GM19468 (cell line): ENCODE measurements around the gene MAGI1.
"Not testable (repeated sequence)": the region's sequence is repeated elsewhere in the genome, so short reads cannot be mapped to it uniquely, and the experiment has no call there.

ENCODE experiments used
- ATAC-seq: cut with Tn5 transposase; IDR thresholded peaks from one replicate; pipeline ENCODE4 v1.9.1; 2021; ENCODE audit warnings: mild to moderate bottlenecking, moderate library complexity, moderate number of reproducible peaks; ENCODE audit not compliant: unreplicated experiment; ENCODE audit errors: extremely low read depth

The MAGI1 gene

DNA sequence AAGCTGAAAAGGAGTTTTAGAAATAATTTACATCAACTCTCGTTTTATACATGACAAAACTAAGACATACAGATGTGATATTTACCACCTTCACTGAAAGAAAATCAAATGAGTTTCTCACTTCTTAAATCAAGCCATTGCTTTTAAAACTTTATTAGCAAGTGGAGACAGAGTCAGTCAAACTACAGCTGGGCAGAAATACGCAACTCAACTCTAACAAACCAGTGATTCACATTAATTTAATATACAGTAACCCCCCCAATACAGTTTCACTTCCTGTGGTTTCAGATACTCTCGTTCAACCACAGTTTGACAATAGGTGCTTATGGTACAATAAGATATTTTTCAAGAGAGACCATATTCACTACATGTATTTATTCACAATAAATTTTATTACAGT, 477.1 kb downstream of the MAGI1 start:
- no peak for ATAC-seq

DNA sequence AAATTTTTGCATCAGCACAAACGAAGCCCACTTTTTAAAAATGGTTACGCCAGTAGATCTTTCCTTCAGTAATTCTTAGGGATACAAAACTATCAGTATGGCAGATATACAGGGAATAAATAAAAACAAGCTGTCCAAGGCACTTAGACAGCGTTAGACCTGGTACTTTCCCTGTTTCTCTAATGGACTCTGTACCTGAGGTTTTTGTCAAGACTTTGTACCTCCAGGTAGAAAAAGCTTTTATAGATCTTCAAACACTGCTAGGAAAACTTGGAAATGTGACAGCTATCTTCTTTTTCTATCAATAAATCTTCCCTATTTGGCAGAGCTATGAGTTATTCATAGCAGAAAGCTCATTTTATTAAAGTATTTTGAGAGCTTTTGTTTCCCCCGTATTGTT, 477.8 kb downstream of the MAGI1 start:
- ATAC-seq = no peak

DNA sequence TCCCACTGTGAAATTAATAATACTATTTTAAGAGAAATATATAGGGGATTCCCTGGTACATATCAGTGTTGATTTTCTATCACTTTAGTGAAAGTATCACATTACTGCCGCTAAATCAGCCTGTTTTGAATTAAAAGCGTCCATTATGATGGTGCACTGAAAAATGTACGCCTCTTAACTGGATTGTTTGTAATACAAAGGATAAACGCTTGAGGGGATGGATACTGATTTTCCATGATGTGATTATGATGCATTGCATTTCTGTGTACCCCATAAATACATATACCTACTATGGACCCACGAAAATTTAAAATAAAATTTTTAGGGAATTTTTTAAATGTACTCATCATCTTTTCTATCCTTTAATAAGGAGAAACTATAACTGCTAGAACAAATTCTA, 478.6 kb downstream of the MAGI1 start:
- no peak for ATAC-seq

DNA sequence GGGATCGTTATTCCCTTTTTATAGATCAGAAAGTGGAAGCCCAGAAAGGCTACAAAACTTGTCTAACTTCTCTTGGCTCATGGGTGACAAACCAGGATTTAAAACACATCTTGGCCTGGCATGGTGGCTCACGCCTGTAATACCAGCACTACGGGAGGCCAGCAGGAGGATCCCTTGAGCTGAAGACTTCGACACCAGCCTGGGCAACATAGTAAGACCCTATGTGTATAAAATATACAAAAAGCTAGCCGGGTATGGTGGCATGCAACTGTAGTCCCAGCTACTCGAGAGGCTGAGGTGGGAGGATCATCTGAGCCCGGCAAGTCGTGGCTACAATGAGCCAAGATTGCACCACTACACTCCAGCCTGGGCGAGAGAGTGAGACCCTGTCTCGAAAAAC, 479.1 kb downstream of the MAGI1 start:
- ATAC-seq = no peak

DNA sequence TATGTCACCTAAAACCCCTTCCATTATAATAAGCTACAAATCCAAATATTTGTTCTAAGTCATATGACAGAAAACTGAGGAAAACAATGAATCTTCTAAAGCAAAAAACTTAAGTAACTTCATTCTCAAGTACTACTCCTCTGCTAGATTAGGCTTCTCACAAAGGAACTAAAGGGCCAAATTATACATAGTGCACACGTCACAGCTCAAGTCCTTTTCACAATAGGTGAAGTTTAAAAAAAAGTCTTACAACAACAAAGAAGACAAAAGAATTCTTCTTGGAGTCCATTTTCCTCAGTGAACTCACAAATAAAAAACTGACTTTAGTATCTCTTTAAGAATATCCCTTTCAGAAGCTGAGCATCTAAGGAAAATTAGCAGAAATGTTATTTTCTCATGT, 479.9 kb downstream of the MAGI1 start:
- ATAC-seq = no peak

DNA sequence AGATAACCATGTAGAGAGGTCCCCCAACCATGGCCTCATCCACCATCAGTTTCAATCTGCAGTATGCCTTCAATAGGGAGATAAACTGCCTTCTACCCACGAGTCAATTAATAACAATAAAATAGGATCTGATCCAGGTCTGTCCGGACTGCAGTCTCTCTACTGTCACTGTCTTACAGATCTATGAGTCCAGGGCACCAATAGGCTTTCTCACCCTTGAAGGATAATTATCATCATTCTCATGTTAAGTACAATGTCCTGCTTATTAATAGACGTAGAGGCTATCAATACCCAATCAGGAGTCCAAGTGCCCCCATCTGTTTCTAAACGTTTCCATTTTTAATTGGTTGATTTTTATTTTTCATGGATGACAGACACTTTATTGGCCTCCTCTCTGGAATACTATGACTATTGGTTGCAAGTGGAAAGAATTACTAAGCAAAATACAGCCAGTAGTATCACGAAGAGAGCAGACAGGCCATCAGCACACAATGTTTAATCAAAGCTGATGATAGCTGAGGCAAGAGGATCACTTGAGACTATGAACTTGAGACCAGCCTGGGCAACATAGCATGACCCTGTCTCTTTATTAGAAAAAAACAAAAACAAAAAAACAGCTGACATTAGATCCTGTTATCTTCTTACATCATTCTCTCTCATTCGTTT, 480.7 kb downstream of the MAGI1 start:
- ATAC-seq = no peak

DNA sequence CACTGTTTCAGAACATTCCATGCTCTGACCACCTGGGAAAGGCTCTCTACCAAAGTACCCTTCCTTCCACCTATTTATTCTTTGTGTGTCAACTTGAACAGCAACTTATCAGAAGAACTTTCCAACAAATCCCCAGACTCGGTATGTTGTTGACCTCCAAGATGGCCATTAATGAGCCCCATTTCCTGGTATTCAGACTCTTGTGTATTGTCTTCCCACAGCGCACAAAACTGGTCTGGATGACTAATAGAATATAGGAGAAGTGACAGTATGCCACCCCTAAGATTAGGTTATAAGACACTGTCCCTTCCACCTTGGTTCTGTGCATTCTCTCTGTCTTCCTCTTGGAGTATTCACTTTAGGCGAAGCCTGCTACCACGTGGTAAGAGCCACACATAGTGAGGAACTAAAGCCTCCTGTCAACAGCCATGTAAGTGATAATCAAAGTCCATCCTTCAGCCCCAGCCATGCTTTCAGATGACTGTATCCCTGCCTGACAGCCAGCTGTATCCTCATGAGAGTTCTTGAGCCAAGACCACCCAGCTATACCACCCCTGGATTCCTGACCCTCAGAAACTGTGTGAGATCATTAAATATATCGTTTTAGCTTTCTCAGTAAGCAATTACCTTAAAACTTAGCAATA, 481.7 kb downstream of the MAGI1 start:
- ATAC-seq = no peak

DNA sequence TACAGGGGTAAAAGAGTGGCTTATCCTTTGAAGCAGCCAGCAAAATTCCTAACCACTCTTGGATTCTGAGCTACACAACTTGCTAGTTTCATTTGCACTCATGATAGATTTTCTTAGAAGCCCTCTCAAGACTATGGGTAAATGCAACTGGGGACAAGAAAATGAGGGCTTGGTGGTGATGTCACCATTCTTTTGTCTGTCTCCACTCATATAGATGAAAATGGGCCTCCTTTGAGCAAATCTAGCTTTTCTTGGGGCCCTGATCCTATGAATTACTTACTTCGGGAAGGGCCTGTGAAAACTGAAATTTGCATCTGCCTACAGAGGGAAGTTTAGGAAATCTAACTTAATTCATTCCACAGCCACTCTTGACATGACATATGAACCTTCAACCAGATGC, 486.3 kb downstream of the MAGI1 start:
- ATAC-seq = no peak

DNA sequence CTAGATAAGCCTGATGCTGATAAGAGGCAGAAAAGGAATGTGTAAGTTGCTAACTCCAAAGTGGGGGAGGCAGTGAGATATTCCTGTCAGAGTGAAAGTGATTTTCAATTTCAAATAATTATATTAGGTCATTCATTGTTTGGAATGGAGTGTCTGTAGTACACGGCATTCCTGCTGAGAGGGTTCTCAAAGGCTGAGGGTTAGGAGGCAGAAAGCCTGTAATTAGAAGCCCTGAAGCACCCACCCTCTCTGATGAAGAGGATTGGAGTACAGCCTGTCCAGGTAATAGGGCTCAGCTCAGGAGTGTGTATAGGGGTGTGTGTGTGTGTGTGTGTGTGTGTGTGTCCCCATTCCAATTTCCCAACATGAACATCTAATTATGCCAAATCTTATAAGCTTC, 486.8 kb downstream of the MAGI1 start:
- ATAC-seq = no peak

DNA sequence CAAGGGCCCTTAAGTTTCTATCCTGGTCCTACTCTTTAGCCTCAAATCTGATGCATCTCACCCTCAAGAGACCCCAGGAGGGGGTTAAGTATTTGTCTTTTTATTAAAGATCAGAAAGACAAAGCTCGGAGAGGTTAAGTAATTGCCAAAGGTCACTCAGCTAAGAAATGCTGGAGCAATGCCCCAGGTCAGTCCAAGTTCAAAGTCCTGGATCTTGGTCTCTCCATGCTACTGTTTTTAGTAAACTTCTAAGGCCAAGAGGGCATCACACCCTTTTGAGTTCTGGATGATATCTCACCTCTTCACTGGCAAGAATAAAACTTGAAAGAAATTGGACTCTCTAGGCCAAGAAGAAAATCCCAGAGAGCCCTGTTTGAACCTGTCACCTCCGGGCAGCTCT, 488.6 kb downstream of the MAGI1 start:
- ATAC-seq = no peak

DNA sequence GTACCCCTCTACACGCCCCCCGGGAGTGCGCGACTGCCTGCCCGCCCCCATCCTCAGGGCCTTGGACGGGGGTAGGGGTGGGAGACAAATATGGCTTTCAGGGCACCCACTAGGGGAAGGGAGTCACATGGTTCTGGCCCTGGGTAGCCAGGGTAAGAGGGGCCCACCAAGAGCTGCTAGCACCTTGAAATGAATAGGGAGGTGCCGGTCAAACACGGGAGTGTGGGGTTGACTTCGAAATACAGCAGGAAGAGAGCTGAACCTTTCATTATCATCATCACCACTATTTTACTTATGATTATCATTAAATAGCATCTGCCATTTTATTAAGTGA, 489.1 kb downstream of the MAGI1 start:
- no peak for ATAC-seq

DNA sequence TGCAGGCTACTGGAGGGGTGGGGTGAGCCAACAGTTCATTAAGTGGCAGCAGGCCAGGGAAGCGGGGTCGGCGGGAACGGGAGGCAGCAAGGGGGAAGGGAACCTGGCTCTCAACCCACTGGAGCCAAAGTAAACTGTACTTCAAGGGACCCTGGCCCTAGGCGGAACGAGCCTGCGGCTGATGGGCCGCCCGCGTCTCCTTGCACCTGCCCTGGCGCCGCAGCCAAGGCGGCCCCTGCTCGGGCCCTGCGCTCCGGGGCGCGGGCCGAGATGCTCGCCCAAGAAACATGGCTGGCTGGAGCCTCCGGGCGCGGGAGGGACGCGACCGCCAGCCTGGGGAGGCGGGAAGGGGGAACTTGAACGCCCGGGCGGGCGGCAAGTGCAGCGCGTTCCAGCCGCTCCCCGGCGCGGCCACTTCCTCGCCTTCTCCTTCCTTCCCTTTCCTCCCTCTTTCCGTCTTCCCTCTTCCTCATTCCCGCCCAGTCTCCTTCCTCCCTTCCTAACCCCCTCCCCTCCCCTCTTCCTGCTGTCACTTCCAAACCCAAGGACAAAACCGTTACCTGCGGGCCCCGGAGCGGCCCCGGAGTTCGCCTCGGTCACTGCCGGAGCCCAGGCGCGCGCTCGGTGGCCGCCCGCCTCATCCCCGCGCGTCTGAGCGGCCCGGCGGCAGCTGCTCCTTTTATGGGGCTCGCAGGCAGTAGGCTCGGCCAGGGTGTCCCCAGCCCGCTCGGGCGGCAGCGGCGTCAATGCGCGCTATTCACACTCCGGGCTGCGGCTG, 489.7 kb downstream of the MAGI1 start:
- ATAC-seq = no peak

DNA sequence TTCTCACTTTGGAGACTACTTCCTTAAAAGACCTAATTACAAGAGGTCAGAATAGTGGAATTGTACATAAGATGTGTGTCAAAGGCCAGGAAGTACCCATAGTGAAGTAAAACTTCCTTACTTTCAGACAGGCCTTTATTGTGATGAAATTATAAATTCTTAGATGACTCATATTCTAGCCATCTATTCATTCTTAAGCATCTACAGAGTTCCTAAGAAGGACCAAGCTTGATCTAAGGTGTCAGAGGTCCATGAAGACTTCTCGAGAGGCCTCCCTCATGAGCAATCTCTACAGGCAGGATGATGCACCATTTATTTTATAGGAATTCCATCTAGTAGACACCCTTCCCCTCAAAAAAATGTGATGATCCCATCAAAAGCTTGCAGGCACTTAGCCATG, 493.3 kb downstream of the MAGI1 start:
- no peak for ATAC-seq

DNA sequence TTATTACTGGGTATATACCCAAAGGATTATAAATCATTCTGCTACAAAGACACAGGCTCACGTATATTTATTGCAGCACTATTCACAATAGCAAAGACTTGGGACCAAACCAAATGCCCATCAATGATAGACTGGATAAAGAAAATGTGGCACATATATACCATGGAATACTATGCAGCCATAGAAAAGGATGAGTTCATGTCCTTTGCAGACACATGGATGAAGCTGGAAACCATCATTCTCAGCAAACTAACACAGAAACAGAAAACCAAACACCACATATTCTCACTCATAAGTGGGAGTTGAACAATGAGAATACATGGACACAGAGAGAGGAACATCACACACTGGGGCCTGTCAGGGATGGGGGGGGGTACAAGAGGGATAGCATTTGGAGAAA, 495.3 kb downstream of the MAGI1 start:
- ATAC-seq = not testable (repeated sequence)

DNA sequence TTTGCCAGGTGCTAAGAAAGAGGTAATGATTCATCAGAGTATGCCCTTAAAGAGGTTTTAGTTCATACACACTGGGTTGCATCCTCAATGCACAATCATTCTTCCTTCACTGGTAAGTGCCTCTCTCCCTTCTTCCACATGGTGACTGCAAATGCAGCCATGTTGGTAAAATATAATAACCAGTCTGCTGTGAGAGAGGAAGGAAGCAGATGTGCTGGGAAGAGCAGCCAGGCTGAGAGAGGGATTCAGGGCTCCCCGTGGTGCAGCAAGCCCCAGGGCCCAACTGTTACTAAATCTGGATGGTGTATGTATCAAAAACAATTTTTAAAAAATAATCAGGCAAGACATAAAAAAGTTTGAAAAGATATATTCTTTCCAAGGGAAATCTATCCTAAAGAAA, 498.1 kb downstream of the MAGI1 start:
- ATAC-seq = no peak

DNA sequence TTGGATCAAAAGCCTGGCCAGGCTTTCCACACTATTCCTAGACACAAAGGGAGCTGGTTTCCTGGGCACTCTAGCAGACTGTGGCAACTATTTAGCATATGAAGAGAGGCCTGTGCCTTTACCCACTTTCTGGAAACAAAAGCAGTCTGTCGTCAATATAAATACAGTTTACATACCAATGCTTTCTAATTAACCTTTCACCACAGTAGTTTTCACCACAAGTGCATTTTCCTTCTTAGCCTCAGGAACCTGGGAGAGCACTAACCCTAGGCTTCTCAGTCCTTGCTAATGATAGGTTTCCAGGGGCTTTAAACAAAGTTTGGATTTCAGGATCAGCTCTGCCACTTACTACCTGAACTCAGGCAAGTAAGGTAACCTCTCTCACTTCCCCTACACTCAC, 499.1 kb downstream of the MAGI1 start:
- ATAC-seq = no peak

DNA sequence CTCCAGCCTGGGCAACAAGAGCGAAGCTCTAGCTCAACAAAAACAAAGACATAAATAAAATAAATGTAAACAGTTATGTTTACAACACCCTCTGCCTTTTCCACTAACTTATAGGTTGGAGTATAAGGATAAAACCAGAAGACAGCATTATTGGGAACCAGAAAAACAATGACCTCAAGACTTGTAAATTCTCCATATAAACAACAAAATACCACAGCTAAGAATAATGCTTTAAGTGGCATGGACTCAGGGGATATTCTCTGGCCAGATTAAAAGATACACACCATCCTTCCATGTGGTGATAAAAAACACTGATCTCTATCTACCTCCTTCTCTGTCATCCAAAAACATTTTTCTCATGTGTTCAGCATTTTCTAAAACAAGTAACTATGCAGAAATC, 500.6 kb downstream of the MAGI1 start:
- ATAC-seq = no peak

DNA sequence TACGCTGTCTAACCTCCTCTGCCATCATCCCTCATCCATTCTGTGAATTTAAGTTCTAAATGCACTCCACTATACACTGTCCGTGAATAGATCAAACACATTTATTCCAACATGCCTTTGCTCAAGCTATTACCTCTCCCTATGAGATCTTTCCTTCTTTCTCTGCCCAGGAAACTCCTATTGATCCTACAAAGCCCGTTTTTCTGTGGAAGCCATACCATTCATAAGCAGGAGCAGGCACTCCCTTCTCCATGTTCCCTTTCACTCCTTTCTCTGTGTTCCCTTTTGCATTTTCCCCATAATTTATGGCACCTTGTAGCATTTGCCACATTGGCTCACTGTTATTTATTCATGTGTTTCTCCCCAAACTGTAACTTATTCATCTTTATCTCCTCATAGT, 501.6 kb downstream of the MAGI1 start:
- ATAC-seq = no peak

DNA sequence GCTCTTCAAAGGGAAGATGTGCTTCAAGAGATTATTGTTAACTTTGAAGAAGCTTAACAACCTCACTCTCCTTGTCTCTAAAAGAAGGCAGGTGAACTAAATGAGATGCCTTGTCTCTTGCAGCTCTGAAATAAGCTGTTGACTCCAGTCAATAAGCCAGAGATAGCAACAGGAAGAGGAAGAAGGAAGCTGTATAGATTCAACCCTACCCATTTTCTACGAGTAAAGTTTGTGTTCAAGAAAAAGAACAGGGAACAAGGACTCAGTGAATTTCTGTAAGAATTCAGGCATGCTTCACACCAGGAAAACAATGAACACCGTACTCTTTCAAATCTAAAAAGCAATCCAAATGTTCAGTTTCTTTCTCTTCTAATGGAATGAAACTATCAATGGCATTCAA, 503.5 kb downstream of the MAGI1 start:
- no peak for ATAC-seq

DNA sequence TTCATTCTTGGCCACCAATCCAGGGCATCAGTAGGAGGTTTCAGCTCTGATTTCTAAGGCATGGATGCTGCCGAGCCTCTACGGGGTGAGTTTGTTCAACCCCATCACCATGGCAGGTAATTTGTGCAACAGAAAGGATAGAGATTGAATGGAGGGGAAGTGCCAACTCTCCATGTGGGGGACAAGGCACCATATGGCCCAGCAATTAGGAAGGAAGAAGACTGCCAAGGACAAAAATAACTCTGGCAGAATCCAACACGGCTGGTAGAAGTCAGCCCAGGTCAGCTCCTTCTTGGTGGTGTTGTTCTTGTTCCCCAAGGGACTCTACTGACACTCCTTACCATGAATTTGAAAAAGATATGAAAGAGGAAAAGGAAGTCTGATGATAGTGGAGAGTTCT, 503.9 kb downstream of the MAGI1 start:
- ATAC-seq = no peak

DNA sequence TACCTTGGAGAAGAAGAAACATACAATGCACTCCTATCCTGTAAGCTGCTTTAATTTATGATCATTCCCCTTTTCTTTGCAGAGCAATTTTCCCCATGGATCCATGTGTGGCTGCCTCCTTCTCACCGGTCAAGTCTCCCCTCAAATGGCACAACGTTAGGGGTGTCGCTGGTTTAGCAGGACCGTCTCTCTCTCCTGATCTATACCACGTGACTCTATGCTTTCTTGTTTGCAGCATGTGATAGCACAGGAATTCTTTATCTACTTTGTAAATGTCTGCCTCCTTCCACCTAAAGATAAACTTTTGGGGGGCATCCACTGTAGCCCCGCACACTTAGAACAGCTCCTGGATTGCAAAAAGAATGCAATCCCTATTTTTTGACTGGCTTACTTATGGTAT, 506.0 kb downstream of the MAGI1 start:
- no peak for ATAC-seq

DNA sequence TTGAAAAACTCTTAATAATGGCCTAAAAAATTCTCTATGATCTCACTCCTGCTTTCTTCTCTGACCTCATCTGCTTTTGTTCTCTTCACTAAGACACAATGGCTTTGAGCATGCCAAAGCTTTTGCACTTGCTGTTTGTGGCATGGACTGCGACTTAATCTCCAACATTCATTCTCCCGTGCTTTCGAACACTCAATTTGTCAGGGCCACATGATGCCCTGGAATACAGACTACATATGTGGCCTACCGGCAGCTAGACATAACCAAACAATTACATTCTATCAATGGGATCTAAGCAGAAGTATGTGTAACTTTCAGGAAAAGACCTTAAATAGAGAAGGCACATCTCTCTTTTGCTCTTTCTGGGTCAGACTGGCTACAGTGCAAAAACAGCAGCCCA, 506.5 kb downstream of the MAGI1 start:
- no peak for ATAC-seq
